ENCODE results near the gene CX3CL1. TPM values are rescaled to one million over a fixed set of nuclear protein-coding genes. Genes with fewer than 3 reads are reported as not detected.

CX3CL1 gene
- total RNA-seq, 1 donor from 2014 or later: 10.1 TPM

DNA sequence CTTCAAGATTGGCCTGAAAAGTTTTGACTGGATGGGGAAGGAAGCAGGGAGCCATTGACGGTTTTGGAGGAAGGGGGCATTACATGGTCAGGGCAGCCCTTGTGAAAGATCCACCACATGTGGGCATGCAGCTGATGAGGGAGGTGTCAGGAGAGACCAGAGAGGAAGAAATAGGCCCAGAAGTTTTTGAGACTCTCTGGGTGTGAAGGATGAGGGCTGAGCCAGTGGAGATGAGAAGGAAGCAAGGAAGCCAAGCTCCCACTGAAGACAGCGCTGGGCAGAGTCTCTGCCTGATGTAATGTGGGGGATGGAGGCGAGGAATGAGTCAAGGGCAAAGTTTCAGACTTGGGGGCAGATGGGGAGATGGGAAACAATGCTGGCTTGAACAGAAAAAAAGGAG lies 32.8 kb downstream of the CX3CL1 start:
- no peak for DNase-seq (ENCODE audit: low read depth)

- no peak for DNase-seq (ENCODE audit: low read depth)
Measured at GRCh38 chr16:57406881-57407280, 34.6 kb downstream of the CX3CL1 start.

DNA sequence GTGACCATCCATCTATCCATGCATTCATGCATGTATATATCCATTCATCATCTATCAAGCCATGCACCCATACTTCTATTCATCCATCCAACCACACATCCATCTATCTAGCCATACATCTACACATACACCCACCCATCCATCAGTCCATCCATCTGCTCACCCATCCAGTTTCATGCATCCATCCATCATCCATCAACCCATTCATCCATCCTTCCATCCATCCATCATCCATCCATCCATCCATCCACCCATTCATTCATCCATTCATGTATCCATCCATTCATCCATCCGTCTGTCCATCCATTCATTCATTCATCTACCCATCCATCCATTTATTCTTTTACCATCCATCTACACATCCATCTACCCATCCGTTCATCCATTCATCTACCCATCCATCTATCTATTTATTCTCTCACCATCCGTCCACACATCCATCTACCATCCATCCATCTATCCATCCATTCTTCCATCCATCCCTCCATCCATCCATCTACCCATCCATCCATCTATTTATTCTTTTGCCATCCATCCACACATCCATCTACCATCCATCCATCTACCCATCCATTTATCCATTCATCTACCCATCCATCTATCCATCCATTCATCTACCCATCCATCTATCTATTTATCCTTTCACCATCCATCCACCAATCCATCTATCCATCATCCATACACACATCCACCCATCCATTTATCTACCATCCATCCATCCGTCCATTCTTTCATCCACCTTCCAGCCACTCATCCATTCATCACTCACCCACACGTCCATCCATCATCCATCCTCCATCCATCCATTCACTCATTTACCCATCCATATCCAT lies 35.4 kb downstream of the CX3CL1 start:
- DNase-seq (ENCODE audit: low read depth): no peak

DNA sequence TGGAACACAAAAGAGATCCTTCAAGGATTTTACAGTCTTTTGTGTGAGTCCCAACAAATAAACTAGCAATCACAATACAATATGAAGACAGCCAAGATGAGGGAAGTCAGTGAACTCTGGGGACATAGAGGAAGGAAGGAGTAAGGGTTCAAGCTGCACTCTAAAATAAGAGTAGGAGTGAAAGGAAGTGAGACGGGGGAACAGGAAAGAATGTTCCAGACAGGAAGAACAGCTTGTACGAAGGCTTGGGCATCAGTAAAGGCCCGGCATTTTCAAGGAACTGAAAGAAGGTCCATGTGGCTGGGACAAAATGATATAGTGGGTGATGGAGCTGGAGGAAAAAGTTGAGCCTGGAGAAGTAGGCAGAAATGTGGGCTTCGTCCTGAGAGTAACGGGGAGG lies 36.8 kb downstream of the CX3CL1 start:
- no peak for DNase-seq (ENCODE audit: low read depth)

DNA sequence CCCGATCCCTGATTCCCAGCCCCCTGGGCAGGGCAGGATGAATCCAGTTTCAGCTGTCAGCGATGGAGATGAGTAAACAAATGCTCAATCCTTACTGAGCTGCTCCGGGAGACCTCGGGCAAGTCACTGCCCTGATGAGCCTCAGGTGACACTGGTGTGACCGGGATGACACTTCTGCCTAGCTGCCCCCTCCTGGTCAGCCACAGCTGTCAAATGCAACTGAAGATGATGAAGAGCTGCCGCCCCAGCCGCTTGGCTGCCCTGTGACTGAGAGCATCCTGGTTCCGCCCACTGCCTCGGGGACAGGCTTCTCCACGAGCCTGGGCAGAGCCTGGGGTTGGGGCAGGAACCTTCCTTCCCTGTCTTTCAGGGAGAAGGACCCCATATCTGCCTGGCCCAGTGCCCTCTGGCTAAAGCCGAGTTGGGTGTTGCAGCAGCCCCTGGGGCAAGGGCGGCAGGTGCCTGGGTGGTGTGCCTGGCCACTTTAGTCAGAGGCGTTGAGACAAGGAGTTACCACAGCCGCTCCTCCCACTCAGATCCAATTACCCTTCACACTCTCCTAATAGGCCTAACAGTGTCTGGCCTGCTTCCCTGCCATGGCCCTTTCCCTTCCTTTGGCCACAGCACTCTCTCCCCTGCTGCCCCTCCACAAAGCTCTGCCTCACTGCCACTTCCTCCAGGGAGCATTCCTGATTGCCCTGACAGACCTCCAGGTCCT lies 37.7 kb downstream of the CX3CL1 start:
- DNase-seq (ENCODE audit: low read depth): no peak

GRCh38 chr16:57411362-57411976 lies 39.2 kb downstream of the CX3CL1 start:
- DNase-seq (ENCODE audit: low read depth): no peak

GRCh38 chr16:57412584-57412983 lies 40.3 kb downstream of the CX3CL1 start:
- no peak for DNase-seq (ENCODE audit: low read depth)

GRCh38 chr16:57413301-57413730 lies 41.0 kb downstream of the CX3CL1 start:
- DNase-seq (ENCODE audit: low read depth): no peak

DNA sequence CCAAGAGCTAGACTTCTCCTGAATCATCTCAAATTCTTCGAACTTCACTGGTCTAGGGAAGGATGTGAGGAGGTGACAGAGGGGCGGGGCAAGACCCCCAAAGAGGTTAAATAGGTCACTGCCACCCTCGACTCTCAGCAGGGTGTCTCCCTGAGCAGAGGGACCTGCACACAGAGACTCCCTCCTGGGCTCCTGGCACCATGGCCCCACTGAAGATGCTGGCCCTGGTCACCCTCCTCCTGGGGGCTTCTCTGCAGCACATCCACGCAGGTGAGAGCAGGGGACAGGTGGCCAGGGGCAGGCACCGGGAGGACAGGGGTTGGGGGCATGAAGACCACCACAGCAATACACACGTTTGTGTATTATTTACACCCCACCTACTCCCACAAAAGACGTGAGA lies 41.4 kb downstream of the CX3CL1 start:
- DNase-seq (ENCODE audit: low read depth): no peak

DNA sequence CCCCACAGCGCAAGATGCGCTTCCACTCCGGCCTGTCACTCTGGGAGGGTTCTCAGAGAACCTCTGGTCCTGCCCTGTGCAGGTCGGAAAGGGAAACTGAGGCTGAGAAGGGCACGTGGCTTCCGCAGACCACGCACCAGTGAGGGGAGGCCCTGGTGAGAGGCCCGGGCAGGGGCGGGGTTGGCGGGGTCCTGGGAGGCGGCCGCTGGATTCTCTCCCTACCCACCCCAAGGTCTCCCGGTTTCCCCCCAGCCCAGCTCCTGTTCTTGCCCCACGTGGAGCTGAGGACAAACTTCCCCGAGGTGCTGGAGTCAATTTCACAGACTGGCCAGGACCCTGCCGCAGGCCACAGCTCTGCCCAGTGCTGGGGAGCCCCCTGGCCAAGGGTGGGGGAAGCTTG lies 43.8 kb downstream of the CX3CL1 start:
- DNase-seq (ENCODE audit: low read depth): no peak

DNA sequence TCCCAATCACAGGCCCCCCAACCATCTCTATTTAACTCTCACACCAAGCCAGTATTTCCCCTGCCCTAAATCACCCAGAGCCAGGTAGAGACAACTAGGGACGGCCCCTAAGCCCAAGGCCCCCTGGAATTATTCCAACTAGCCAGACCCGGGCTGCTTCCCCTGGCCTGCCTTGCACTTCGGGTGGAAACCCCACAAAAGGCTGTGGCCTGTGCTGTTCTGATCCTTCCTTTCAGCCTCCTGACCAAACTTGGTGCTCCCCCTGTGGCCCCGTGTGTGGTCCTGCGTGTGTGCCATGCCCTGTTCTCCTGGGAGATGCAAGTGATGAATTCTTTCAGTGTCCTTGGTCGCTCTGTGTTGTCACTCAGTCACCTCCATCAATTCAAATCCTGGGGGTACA lies 47.2 kb downstream of the CX3CL1 start:
- no peak for DNase-seq (ENCODE audit: low read depth)

GRCh38 chr16:57422026-57422944 lies 50.0 kb downstream of the CX3CL1 start:
- peak; percentile 41 for DNase-seq (ENCODE audit: low read depth)

DNA sequence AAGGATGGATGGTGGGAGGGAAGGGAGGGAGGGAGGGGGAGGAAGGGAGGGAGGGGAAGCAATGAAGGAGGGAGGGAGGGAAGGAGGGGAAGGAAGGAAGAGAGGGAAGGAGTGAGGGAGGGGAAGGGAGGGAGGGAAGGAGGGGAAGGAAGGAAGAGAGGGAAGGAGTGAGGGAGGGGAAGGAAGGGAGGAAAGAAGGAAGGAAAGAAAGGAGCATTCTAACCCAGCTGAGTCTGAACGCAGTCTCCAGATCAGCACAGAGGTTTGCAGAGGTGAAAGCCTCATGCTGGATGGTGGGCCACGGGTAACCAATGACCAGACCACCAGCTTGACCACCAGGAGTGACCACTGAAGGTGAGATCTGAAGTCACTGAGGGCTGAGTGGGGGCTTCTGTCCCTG lies 50.9 kb downstream of the CX3CL1 start:
- DNase-seq (ENCODE audit: low read depth): no peak

- no peak for DNase-seq (ENCODE audit: low read depth)
Measured at GRCh38 chr16:57424583-57424982, 52.3 kb downstream of the CX3CL1 start.

DNA sequence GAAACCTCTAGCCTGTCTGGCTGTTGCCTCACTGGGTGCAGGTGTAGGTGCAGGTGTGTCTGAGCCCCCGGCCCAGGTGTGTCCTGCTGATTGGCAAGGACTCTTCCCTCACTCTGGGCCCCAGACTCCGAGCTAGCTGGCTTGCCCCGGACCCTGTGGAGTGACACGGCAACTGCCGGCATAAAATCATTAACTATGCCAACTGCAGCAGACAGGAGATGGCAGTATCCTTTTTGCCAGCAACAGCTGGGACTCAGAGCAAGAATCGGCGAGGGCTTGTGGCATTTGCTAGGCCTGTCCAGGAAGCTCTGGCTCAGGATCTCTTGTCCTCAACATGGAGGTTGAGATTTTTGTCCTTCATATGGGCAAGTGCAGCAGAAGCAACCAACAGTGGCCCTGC lies 54.1 kb downstream of the CX3CL1 start:
- DNase-seq (ENCODE audit: low read depth): no peak

DNA sequence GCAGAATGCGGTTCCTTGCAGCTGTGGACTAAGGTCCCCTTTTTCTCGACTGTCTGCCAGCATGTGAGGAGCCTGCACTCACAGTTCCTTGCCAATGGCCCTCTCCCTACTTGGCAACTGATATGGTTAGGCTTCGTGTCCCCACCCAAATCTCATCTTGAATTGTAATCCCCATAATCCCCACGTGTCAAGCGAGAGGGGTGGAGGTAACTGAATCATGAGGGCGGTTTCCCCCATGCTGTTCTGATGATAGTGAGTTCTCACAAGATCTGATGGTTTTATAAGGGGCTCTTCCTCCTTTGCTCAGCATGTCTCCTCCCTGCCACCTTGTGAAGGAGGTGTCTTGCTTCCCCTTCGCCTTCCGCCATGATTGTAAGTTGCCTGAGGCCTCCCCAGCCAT lies 55.0 kb downstream of the CX3CL1 start:
- DNase-seq (ENCODE audit: low read depth): no peak

GRCh38 chr16:57427824-57428223 lies 55.5 kb downstream of the CX3CL1 start:
- peak; percentile 13 for DNase-seq (ENCODE audit: low read depth)

GRCh38 chr16:57430955-57431354 lies 58.7 kb downstream of the CX3CL1 start:
- no peak for DNase-seq (ENCODE audit: low read depth)

- DNase-seq (ENCODE audit: low read depth): no peak
Measured at GRCh38 chr16:57432505-57432904, 60.2 kb downstream of the CX3CL1 start.

- no peak for DNase-seq (ENCODE audit: low read depth)
Measured at GRCh38 chr16:57432989-57433388, 60.7 kb downstream of the CX3CL1 start.

- DNase-seq (ENCODE audit: low read depth): no peak
Measured at GRCh38 chr16:57434003-57434402, 61.7 kb downstream of the CX3CL1 start.
